Effector CD4-positive, alpha-beta T cell (primary cell): ENCODE measurements around the gene TBCC.

Source experiments
- DNase-seq: peaks from one replicate; pipeline ENCODE4 v3.0.0-alpha.2; 2020
- total RNA-seq: gene quantifications from one replicate; lab custom pipeline; 2026; lab: John Stamatoyannopoulos, UW

The TBCC gene, protein sequence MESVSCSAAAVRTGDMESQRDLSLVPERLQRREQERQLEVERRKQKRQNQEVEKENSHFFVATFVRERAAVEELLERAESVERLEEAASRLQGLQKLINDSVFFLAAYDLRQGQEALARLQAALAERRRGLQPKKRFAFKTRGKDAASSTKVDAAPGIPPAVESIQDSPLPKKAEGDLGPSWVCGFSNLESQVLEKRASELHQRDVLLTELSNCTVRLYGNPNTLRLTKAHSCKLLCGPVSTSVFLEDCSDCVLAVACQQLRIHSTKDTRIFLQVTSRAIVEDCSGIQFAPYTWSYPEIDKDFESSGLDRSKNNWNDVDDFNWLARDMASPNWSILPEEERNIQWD
- total RNA-seq, result 181 reads per million, percentile 91 among the genes with 10 or more reads in this experiment

DNA sequence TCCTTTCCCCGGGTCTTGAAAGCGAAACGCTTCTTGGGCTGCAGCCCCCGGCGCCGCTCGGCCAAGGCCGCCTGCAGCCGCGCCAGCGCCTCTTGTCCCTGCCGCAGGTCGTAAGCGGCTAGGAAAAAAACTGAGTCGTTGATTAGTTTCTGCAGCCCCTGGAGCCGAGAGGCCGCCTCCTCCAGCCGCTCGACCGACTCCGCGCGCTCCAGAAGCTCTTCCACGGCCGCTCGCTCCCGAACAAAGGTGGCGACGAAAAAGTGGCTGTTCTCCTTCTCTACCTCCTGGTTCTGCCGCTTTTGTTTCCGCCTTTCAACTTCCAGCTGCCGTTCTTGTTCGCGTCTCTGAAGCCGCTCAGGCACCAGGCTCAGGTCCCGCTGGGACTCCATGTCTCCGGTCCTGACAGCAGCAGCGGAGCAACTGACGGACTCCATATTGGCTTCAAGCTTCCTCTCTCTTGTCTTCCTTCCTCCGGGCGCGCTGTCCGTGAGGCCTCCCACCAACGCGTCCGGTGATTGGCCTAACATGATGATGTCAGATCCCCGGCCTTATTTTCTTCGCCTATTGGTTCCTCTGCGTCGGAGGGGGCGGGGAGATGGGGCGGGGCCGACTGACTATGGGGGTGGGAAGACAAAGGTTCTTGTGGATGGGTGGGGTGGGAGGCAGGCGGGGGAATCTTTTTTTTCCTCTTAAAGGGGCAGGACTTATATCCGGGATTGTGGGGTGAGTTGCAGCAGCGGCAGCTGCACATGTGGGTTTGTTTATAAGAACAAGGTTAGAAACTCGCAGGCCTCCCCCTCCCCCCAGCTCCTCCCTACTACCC, at the start of gene TBCC:
Gene TBCC (minus strand): TSS at position 464 of the 823 bp plus-strand sequence. CDS start 30 bp downstream, at position 434.
- peak; percentile 92 for DNase-seq

DNA sequence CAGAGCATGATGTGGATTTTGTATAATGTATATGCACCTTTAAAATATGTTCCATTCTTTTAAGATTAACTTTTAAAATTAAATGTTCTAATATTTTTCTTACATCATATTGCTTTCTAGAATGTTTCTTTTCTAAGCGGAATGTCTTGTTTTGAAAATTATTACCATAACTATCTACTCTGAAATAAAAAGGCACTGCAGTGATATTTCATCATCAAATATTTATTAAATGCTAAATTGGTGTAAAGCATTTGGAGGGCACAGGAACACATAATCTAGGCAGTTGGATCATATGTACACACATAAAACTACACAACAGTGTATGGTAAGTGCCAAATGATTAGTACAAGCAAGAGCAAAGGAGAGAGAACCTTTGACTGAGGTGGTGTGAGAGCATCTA, 49.7 kb upstream of the TBCC start:
- DNase-seq, result no peak

DNA sequence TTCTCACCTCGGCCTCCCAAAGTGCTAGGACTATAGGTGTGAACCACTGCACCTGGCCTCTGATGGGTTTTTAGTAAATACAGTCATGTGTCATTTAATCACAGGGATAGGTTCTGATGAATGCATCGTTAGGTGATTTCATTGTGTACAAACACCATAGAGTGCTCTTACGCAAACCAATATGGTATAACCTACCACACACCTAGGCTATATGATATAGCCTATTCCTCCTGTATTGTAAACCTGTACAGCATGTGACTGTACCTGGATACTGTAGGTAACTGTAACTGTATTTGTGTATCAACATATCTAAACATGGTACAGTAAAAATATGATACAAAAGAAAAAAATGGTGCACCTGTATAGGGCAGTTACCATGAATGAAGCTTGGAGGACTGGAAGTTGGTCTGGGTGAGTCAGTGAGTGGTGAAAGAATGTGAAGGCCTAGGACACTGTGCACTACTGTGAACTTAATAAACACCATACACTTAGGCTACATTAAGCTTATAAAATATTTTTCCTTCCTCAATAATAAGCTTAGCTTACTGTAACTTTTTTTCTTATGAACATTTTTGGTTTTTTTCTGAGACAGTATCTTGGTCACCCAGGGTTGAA, 45.9 kb upstream of the TBCC start:
- DNase-seq, result no peak

DNA sequence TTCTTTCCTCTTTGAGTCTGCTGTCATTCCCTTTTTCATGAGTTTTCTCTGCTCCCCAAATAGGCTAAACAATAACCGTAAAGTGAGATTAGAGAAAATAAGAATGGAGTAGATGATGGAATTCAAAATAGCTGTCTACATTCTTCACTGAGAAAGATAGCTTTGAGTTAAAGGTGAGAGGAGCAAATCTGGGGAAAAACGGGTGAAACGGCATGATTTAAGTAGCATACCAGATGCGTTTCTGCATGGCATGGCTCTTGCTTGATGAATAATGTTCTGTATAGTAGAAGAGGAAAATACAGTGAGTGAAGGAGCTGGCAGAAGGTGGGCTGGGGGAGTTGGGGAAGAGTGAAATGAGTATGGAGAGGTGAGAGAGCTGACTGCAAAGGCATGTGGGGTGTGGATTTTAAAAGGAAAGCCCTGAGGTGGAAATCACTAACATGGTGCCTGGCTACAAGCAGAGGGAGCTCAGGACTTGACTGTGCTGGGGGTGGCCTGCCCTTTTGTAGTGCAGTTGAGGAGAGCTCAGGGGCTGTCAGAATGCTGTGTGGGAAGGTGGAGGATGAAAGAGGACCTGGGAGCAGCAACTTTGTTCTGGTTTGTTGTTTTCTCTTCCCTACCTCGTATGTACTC, 44.8 kb upstream of the TBCC start:
- DNase-seq, result no peak

DNA sequence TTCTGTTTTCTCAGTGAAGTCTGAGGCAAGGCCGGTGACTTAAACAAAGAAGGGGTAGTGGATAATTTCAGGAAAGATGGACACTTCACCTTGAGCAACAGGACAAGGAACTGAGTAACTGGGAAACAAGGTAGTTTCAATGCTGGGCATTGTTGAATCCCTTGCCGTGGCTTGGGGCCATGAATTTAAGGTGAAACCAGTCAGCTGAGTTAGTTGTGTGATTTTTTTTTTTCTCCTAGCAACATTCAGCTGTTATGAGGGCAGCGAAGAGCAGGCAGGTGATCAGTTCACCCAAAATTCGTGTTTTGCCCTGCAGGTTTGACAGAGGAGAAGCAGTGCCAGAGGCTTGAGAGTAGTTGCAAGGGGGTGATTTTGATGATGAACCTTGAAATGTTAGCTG, 42.8 kb upstream of the TBCC start:
- DNase-seq, result no peak

DNA sequence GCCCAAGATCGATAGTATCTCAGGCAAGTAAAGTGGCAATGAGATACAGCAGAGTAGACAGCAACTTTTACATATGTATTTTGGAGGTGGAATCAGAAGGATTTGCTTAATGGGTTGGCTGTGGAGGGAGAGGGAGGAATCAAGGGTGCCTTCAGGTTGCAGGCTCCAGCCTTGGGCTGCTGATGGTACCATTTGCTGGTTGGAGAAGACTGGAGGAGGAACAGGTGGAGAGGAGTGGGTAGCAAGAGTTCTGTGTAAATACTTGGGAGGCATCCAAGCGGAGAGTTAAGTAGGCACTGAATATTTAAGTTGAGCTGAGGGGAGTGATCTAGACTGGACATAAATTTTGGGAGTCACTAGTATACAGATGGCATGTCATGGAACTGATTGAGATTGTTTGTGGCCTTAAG, 41.2 kb upstream of the TBCC start:
- no peak for DNase-seq

DNA sequence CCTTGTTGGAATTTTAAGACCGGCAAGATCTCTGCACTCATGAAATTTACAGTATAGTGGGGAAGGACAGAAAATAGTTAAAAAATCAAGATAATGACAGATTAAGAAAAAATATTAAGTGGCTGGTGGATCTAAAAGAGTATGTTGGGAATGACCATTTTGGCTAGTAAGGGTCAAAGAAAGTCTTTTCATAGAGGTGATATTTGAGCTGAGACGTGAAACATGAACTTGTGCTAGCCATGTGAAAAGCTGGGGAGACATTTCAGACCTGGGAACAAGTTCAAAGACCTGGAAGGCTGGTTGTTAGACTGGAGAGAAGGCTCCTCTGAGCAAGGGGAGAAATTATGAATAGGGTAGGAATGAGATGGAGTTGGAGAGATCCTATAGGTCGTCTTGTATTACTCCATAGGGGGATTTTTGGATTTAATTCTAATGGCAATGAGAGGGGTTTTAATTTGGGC, 40.7 kb upstream of the TBCC start:
- no peak for DNase-seq

DNA sequence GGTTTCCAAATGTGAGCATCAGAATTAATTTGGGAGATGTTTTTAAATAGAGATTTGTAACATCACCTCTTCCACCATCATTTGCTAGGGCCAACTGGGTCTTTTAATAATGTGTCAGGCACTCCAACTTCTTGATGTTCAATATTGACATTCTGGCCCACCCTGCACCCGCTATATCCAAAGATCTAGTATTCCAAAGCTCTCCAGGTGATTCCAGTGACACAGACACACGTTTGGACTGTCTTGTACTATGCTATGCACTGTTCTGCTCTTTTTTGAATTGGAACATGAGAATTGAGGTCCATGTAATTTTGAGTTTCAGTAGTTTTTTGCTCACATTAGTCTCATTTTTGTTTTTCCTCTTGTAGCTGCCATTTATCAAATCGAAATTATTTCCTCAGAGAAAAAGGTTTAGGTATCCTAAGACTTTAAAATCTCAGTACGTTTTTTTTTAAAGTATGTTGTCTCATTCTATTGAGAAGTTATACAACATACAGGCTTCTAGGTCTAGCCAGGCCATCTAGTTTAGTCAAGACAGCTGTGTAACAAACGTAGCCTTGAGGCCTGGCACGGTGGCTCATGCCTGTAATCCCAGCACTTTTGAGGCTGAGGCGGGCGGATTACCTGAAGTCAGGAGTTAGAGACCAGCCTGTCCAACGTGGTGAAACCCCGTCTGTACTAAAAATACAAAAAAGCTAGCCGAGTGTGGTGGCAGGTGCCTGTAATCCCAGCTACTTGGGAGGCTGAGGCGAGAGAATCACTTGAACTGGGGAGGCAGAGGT, 39.0 kb upstream of the TBCC start:
- no peak for DNase-seq

DNA sequence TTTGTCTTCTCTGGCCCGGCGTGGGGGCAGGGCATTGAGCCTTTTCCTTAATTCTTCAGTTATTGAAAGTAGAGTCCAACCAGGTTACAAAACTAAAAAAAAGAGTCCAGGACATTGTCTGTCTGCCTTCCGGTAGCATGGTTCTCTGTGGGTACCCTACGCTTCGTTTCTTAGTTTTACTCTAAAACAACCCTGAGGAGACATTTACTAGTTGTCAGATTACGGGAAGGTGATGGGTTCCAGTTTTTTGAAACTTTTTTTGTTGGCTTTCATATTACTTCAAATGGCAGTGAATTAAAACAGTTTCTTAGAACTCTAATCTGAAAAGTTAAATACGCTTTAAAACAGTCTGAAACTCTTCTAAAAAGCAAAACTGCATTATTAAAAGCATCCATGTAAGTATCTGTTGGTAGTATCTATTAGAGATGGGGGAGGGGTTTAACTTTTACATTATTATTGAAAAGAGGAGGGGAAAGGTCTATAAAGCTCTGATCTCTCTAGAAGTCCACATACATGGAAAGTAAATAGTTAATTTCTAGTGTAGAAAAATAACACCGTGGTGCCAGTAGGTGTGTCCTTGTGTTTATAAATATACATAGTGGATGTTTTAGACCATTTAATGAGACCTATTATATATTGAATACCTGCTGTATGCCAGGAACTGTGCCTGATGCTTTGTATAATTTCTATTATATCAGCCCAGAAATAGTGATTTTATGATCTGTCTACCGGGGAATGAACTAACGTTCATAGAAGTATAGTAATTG, 38.2 kb upstream of the TBCC start:
- no peak for DNase-seq

DNA sequence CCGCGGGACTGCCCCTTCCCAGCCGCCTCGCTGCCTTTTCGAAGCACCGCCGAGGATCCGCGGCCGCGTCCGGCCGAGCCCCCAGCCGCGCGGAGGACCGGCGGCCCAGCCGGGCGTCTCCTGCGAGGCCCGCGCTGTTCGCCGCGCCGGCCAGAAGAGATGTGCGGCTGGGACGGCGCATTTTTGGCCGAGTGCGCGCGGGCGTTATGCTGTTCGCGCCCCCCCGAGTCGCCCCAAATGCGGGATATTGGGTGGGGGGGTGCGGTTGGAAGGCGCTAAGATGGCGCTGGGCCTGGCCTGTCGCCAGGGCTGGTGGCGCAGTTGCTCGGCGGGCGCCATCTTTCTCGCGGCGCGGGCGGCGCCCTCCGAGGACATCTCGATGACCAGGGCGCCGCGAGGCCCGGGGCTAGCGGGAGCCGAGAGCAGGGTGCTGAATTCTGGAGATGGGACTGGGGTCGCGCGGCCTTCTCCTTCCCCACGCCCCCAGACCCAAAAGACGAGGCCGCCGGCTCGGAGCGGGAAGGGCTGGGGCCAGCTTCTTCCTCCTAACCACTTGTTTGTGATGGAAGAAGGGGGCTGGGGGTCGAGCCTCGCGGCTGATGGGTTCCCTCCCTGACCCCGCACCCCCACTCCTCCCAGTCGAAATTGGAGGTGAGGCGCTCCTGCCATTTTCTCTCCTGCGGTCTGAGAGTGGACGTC, 37.4 kb upstream of the TBCC start:
- peak; percentile 71 for DNase-seq

DNA sequence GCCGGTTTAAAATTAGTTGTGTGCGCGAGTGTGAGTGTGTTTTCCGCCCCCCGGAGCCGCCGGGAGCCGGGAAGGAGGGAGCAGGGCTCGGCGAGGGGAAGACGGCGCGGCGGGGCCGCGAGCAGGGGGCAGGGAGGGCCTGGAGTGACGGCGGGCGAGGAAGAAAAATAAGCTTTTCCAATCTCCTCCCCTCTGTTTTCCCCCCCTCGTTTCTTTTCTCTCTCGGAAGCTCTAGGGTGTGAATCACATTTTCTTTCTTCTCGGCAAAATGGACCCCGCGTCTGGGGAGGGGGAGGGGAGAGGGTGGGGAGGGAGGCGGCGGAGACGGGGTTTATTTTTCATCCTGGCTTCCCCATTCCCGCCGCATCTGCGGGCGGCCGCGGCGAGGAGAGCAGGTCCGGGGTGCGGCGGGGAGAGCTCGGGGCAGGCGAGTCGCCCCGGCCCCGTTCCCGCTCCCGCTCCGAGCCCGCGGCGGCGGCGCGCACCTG, 36.8 kb upstream of the TBCC start:
- DNase-seq, result peak; percentile 64

DNA sequence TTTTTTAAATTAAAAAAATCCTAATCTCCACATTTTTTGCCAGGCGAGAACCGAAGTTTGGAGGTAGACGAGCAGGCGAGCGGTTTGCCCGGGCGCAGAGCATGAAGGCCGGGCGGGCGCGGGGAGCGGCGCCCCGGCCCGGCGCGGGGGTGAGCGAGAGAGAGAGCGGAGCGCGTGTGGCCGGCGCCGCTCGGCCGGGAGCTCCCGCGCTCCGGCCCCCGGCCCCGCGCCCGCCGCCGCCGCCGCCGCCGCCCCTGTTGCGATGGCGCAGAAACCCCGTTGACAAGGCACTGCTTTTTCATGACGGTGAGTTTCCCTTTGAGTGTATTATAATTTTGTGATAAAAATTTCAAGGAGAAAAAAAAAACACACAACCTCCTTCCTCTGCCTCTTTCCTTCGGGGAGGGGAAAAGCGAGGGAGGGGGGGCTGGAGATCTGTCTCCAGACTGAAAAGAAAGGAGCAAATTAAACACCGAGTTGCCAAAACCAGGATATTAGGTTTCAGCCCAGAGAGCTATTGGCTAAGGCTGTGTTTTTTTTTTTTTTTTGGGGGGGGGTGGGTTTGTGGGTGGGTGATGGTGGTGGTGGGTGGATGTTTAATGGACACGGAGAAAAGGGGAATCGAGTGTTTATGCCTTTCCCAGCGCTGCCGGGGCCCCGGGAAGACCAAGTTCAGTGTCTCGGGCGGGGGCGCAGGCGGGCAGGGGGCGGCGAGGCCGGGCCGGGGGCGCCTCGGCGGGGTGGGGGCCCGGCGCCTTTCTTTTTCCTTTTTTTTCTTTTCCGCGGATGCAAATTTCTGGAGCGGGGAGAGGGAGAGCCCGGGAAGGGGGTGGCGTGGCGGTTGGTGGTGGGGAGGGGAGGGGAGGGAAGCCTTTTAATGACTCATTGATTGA, 36.1 kb upstream of the TBCC start, which contains the start of gene BICRAL:
Gene BICRAL (plus strand): TSS at position 257 of the 893 bp plus-strand sequence. CDS start 39,971 bp downstream, outside the sequence.
- DNase-seq, result peak; percentile 71

DNA sequence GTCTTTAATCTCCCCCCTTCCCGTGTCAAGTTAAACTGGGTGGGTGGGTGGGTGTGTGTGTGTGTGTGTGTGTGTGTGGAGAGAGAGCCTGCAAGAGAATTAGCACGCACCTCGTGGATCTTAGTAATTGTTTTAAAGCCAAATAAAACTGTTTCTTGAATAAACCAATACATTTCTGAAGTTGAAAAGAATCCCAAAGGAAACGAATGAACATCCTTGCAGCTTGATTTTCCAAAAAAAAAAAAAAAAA, 35.6 kb upstream of the TBCC start:
- no peak for DNase-seq

DNA sequence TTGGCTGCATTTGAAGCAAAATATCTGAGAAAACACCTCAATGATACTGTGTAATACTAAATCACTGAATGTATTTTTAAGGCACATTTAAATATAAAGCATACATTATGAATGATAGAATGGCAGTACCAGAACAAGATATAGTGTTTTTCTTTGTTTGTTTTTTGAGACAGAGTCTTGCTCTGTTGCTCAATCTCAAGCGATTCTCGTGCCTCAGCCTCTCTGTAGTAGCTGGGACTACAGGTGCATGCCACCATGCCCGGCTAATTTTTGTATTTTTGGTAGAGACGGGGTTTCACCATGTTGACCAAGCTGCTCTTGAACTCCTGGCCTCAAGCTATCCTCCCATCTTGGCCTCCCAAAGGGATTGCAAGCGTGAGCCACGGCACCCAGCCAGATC, 33.6 kb upstream of the TBCC start:
- DNase-seq, result no peak

DNA sequence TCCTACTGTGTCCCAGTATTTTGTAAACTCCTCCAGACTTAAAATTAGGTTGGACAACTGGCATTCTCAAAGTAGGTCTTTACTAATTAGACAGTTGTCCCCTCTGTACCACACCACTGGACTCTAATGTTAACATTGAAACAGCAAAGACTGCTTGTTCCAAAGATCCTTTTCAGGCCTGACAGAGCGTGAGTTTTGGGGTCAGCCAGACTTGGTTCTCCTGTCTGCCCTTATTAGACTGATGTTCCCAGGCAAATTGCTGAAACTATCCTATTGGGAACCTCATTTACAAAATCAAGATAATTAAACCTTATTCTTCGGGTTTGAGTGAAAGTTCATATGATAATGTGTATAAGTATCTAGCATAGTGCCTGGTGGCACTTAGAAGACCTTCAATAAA, 32.2 kb upstream of the TBCC start:
- DNase-seq, result no peak

DNA sequence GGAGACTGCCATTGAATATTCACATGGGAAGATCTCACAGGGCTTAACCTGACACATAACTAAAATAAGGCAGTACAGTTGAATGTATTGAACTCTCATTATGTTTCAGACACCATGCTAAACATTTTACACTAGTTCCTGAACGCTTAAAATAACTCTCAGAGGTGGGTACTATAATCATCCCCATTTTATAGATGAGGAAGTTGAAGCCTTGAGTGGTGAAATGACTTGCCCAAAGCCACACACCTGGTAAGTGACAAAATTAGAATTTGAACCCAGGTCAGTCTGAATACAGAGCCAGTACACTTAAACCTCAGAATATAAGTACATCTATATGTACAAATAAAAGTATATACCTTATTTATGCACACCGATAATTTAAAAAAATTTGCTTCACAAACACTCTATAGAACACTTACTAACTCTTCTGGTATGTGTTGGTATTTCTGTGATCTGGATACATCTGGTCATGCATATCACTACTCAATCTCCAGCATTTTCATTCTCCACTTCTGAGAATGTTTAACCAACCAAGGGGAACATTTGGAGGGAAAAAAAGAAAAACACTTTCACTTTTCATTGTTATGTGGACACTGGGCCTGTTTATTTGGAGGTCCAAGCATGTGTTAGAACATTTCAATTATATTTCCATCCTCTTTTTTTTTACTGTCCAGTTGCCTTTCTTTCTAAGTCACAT, 31.4 kb upstream of the TBCC start:
- DNase-seq, result no peak

DNA sequence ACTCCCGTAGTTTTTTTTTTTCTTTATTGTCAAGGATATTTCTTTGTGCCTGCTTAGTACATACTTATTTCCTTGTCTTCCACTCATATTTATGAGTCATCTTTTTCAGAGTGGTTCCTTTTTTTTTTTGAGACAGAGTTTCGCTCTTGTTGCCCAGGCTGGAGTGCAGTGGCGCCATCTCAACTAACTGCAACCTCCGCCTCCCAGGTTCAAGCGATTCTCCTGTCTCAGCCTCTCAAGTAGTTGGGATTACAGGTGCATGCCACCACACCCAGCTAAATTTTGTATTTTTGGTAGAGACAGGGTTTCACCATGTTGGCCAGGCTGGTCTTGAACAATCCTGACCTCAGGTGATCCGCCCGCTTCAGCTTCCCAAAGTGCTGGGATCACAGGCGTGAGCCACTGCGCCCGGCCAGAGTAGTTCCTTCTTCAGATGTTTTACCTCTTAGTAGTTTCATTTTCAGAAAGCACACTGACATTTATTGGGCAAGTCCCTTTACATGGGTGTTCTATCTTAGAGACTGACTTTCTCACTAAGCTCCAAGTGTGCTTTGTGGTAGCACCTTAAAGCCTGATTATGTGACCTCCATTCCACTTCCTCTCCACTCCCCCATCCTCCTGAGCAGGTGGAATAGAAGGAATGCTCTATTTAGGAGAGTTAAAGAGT, 29.1 kb upstream of the TBCC start:
- DNase-seq, result peak; percentile 6

DNA sequence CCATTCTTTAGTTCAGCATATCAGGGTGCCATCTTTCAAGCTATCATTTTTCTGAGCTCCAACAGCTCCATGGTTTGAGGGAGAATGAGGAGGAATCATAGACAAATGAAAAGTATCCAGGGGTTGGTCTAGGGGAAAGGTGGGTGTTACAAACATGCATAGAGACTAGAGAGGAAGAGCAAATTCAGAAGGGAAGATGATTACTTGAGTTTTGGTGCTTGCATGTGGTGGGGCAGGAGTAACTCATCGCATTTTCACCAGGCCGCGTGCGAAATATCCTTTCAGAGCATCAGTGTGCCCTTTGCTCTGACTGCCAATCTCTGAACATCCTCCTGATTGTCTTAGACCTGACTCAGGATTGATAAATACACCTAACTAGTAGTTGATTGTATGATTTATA, 28.3 kb upstream of the TBCC start:
- DNase-seq, result peak; percentile 17
